MM.1S (cell line): ENCODE measurements around the gene SOX11.

Experiments used
- CTCF ChIP-seq: fragments of 300-600 bp; sonication (generic); IDR thresholded peaks from 2 replicates; pipeline ENCODE4 v1.5.1; 2016; ENCODE audit warnings: antibody characterized with exemption, low read length, mixed read lengths
- EZH2 ChIP-seq: fragments of 300-600 bp; sonication (generic); optimal IDR thresholded peaks from 2 replicates; pipeline ENCODE3; 2017; ENCODE audit warnings: low read depth, mild to moderate bottlenecking, antibody characterized with exemption, low read length, mixed read lengths
- EZH2phosphoT487 ChIP-seq: fragments of 300-600 bp; sonication (generic); IDR thresholded peaks from 2 replicates; pipeline ENCODE4 v1.6.1; 2018; ENCODE audit warnings: antibody characterized with exemption, low read length

DNA sequence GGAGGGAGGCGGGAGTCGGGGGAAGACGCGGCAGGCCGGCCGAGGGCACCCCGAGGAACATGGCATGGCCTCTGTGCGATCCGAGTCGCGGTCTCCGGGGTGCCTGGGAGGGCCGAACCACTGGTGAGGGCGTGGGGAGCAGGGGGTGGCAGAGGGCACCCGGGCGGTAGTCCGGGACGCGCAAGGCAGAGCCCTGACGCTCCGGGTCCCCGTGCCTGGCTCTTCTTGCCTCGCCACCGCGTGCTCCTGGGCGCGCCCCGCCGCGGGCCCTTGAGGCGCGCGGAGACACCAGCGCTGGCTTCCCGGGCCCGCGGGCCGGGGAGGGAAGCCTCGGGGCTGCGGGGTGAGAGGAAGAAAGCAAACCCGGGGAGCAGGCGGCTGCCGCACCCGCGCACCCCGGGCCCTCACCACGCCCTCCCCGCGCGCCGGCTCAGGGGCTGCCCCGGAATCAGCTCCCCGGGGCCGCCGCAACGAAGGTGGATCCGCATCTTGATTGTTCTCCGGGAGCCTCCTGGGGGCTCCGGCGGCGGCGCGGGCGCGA, 4.3 kb downstream of the SOX11 start:
- TF ChIP-seq CTCF (no peak), EZH2 (no peak), EZH2phosphoT487 (no peak)
